DND-41 (cell line): ENCODE results near the gene ROCK2.

ENCODE experiments used
- CTCF ChIP-seq: IDR thresholded peaks from 2 replicates; pipeline ENCODE4 v1.5.1; 2012; ENCODE audit warnings: borderline replicate concordance, low read length, moderate library complexity, mild to moderate bottlenecking; ENCODE audit not compliant: poor library complexity, severe bottlenecking; ENCODE audit errors: extremely low read depth
- EZH2 ChIP-seq: IDR thresholded peaks from 3 replicates; pipeline ENCODE4 v1.6.1; 2012; ENCODE audit warnings: borderline replicate concordance, low read depth, mild to moderate bottlenecking, moderate library complexity, low read length, inconsistent platforms; ENCODE audit not compliant: severe bottlenecking

GRCh38 chr2:11393711-11394236, 49.3 kb upstream of the ROCK2 start:
- TF ChIP-seq EZH2, result no peak
- TF ChIP-seq CTCF, result no peak
